ENCODE data around the gene IVD. TPM values are rescaled to one million over a fixed set of nuclear protein-coding genes. Genes with fewer than 3 reads are reported as not detected.
A peak's percentile ranks its signal among the peaks of the same experiment; 100 is the strongest.

IVD gene
- polyA plus RNA-seq, 1 donor from 2014 or later: 28.6 TPM

DNA sequence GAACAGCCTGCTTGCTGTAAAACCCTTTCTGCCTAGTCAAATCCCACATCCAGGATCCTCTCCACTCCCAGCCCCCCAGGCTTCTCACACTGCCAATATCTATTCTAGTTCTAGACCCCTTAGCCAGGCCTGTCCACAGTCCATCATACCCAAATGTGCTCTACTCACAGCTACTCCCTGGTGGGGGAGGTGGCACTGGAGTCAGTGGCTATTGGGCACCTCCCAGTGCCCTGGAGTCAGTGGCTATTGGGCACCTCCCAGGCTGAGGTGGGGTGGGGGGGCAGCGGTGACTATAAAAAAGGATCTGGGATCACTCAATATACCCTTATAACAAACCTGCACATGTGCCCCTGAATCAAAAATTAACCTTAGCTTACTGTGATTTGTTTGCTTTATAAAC lies 48.3 kb upstream of the IVD start:
- Histone ChIP-seq H3K9me3 (ENCODE audit: low read length) (no peaks in the 10 kb centered on the region), H3K4me3 (ENCODE audit: low read length) (peak overlapping the region; percentile 95), H3K27ac (ENCODE audit: low read length) (no peak overlapping the region), H3K9me2 (ENCODE audit: insufficient read depth, low read length) (no peaks in the 10 kb centered on the region), H3K27me3 (ENCODE audit: insufficient read depth, low read depth, low read length) (peaks cover 5% of the 10 kb centered on the region), H3K36me3 (ENCODE audit: insufficient read depth, low read length) (no peaks in the 10 kb centered on the region), H3K9ac (ENCODE audit: low read length) (peak overlapping the region; percentile 86), H4K20me1 (ENCODE audit: insufficient read depth) (no peaks in the 10 kb centered on the region), H2AFZ (ENCODE audit: low read depth, low read length) (peak overlapping the region; percentile 72), H3F3A (ENCODE audit: insufficient read depth, low read length, poor library complexity, severe bottlenecking) (no peaks in the 10 kb centered on the region), H3K4me2 (ENCODE audit: low read length) (peak overlapping the region; percentile 94), H3K79me2 (replicated peaks; ENCODE audit: insufficient read depth, low read length) (peaks cover 3% of the 10 kb centered on the region)
- TF ChIP-seq EZH2 (IDR thresholded peaks at IDR 0.05; ENCODE audit: borderline replicate concordance, insufficient read depth, low read length, poor library complexity, severe bottlenecking): no peak
- no peak for TF ChIP-seq TAF1 (IDR thresholded peaks at IDR 0.05; ENCODE audit: low read depth)
- no peak for TF ChIP-seq MXI1 (conservative IDR thresholded peaks at IDR 0.05; ENCODE audit: poor library complexity, severe bottlenecking)
- TF ChIP-seq EP300 (conservative IDR thresholded peaks at IDR 0.05; ENCODE audit: poor library complexity, severe bottlenecking): no peak
- no peak for TF ChIP-seq SMC3 (conservative IDR thresholded peaks at IDR 0.05; ENCODE audit: poor library complexity)
- TF ChIP-seq RAD21 (conservative IDR thresholded peaks at IDR 0.05): no peak
- TF ChIP-seq, protein P1, sequence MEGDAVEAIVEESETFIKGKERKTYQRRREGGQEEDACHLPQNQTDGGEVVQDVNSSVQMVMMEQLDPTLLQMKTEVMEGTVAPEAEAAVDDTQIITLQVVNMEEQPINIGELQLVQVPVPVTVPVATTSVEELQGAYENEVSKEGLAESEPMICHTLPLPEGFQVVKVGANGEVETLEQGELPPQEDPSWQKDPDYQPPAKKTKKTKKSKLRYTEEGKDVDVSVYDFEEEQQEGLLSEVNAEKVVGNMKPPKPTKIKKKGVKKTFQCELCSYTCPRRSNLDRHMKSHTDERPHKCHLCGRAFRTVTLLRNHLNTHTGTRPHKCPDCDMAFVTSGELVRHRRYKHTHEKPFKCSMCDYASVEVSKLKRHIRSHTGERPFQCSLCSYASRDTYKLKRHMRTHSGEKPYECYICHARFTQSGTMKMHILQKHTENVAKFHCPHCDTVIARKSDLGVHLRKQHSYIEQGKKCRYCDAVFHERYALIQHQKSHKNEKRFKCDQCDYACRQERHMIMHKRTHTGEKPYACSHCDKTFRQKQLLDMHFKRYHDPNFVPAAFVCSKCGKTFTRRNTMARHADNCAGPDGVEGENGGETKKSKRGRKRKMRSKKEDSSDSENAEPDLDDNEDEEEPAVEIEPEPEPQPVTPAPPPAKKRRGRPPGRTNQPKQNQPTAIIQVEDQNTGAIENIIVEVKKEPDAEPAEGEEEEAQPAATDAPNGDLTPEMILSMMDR (IDR thresholded peaks at IDR 0.05; ENCODE audit: poor library complexity, severe bottlenecking): no peak

DNA sequence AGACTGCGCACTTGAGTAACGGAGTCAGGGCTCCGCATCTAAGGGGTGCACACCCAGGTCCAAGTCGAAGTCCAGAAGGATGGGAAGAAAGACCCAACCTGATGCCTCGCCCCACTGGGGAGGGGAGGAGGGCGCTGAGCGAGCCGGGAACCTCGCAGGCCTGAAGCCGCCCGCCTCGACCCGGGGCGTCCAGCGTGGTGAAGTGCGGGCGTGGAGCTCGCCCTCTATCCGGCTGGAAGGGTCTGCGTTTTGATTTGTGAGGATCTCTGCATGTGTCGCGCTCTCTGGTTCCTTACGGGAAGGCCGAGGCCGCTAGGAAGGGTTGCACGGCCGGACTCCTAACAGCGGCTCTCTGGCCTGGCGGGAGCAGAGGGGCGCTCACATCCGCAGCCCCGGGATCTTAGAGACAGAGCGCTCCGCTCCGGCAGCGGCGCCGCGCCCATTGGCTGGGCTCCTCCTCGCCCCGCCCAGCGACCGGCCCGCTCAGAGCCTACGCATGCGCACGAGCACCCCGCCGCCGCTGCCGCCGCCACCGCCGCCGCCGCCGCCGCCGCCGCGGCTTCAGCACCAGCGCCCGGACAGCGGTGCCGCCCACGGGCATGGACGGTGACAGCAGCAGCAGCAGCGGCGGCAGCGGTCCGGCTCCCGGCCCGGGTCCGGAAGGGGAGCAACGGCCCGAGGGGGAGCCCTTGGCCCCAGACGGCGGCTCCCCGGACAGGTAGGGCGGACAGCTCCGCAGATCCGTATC lies 47.7 kb upstream of the IVD start, which contains the start of gene DISP2:
DISP2 (plus strand) TSS at position 497 of the 748 bp plus-strand sequence; CDS start at position 600, 103 bp downstream.
- peak within 1 kb of the TSS; percentile 67 for H3K27ac ChIP-seq (ENCODE audit: low read length)
- peak within 1 kb of the TSS; percentile 94 for H3K4me2 ChIP-seq (ENCODE audit: low read length)
- peak within 1 kb of the TSS; percentile 86 for H3K9ac ChIP-seq (ENCODE audit: low read length)
- H3K36me3 ChIP-seq (ENCODE audit: insufficient read depth, low read length): no peaks in the 10 kb centered on the region
- peak within 1 kb of the TSS; percentile 91 for H2AFZ ChIP-seq (ENCODE audit: low read depth, low read length)
- H3K4me3 ChIP-seq (ENCODE audit: low read length): peak within 1 kb of the TSS; percentile 95
- no peaks in the 10 kb centered on the region for H3K9me3 ChIP-seq (ENCODE audit: low read length)
- no peaks in the 10 kb centered on the region for H3K9me2 ChIP-seq (ENCODE audit: insufficient read depth, low read length)
- peaks cover 3% of the 10 kb centered on the region for H3K79me2 ChIP-seq (replicated peaks; ENCODE audit: insufficient read depth, low read length)
- peak; percentile 47 for TF ChIP-seq MXI1 (conservative IDR thresholded peaks at IDR 0.05; ENCODE audit: poor library complexity, severe bottlenecking)
- TF ChIP-seq, protein P2, sequence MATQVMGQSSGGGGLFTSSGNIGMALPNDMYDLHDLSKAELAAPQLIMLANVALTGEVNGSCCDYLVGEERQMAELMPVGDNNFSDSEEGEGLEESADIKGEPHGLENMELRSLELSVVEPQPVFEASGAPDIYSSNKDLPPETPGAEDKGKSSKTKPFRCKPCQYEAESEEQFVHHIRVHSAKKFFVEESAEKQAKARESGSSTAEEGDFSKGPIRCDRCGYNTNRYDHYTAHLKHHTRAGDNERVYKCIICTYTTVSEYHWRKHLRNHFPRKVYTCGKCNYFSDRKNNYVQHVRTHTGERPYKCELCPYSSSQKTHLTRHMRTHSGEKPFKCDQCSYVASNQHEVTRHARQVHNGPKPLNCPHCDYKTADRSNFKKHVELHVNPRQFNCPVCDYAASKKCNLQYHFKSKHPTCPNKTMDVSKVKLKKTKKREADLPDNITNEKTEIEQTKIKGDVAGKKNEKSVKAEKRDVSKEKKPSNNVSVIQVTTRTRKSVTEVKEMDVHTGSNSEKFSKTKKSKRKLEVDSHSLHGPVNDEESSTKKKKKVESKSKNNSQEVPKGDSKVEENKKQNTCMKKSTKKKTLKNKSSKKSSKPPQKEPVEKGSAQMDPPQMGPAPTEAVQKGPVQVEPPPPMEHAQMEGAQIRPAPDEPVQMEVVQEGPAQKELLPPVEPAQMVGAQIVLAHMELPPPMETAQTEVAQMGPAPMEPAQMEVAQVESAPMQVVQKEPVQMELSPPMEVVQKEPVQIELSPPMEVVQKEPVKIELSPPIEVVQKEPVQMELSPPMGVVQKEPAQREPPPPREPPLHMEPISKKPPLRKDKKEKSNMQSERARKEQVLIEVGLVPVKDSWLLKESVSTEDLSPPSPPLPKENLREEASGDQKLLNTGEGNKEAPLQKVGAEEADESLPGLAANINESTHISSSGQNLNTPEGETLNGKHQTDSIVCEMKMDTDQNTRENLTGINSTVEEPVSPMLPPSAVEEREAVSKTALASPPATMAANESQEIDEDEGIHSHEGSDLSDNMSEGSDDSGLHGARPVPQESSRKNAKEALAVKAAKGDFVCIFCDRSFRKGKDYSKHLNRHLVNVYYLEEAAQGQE (IDR thresholded peaks at IDR 0.05; ENCODE audit: borderline replicate concordance): peak; percentile 47
- TF ChIP-seq, protein P1 (IDR thresholded peaks at IDR 0.05; ENCODE audit: poor library complexity, severe bottlenecking): no peak
- peak; percentile 63 for TF ChIP-seq POLR2AphosphoS5 (IDR thresholded peaks at IDR 0.05)
- TF ChIP-seq TAF1 (IDR thresholded peaks at IDR 0.05; ENCODE audit: low read depth): no peak
- no peaks in the 10 kb centered on the region for H4K20me1 ChIP-seq (ENCODE audit: insufficient read depth)
- H3F3A ChIP-seq (ENCODE audit: insufficient read depth, low read length, poor library complexity, severe bottlenecking): no peaks in the 10 kb centered on the region
- peaks cover 5% of the 10 kb centered on the region for H3K27me3 ChIP-seq (ENCODE audit: insufficient read depth, low read depth, low read length)

All from neural cell (in vitro differentiated cells).